ELF-1 (cell line): Measurements from ENCODE around the gene AHNAK2.

Experiments
- DNase-seq: peaks from one replicate; pipeline ENCODE4 v3.0.0-alpha.2; 2016; ENCODE audit warnings: low read depth, low spot score

The AHNAK2 gene

DNA sequence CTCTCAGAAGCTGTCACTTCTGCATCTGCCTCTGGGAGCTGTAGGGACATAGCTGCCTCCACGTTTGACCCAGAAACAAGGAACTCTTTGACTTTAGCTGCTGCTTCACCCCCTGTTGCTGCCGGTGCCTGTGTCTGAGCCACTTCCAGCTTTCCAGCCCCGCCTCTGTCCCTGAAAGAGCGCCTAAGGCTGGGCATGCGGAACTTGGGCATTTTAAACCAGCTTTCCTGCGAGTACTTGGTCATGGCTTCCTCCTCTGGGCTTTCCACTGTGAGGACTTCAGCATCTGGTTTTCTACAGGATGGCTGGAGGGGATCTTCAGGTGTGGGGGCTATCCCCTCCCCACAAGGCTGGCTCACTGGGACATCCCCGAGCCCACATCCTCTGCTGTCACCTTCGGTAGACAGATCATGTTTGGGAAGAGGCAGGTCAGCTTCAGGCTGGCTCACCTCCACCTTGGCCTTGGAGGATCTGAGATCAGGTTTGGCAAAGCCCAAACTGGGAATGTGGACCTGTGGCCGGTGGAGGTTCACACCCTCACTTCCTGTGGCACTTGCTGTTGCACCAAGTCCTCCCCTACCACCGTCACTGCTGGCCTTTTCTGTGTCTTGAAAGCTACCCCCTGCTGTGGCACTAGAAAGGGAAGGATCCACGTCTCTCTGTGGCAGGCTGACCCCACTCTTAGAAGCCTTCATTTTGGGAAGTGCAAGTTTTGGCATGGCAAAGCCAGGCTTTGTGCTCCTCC is 38.3 kb downstream of the AHNAK2 start:
- no peak for DNase-seq

- no peak for DNase-seq
Measured at GRCh38 chr14:104938960-104939359, 39.2 kb downstream of the AHNAK2 start.

DNA sequence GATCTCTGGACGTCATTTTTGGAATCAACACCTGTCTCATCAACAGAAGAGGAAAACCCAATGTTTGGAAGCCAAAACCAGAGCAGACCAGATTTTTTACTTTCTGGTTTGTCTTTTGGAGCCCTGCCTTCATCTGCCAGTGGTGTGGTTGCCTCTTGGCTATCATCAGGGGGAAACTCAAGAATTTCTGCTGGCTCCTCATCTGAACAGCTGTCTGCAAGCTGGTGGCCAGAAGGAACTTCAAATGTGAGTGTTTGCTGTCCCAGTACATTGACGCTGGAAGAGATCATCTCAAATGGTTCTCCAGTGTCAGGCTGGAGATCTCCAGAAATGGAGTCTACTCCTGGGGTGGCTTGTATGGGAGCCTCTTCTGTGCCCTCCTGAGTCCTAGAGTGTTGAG is 39.7 kb downstream of the AHNAK2 start:
- no peak for DNase-seq

DNA sequence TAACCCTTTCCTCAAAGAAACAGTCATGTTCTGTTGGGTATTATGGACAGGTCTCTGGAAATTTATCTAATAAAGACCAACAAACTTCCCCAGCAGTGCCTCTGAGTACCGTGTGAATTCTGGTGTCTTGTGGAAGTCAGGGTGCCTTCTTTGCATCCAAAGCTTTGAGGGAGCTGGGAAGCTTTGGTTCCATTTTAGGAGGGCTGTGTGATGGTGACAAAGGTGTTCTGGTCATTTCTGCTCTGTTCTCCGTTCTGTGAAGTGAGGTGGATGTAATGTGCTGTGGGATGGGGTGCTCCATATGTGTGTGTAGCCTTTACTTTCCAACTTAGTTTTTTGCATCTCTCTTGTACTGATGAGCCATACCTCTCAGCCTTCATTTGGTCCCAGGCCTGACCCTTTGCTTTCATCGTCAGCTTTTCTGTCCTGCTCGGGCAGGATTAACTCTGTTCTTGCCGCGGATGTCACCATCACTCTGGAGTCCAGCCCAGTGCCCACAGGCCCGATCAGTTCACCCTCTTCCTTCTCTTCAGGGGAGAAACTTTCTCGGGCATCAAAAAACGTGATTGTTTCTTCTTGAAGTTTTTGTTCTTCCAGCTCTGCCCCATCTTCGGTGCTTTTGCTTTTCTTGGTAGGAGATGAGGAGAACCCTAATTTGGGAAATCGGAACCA is 40.3 kb downstream of the AHNAK2 start:
- no peak for DNase-seq

DNA sequence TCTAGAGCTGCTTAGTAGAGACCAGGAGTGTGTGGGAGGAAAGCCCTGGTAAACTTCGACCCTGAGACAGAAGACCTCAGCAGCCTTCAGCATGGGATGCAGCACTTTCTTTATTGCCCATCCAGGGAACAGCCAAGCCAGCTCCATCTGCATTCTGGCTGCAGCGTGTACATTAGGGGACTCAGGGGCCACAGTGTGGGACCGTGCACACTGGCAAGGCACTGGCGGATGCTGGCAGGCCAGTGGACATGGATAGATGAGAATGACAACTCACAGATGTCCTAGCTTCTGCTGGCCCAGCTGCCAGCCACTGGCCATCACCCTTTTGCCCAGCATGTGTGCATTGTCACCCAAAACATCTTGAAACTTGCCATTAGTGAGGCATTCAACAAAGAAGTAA is 41.0 kb downstream of the AHNAK2 start:
- DNase-seq = no peak

- no peak for DNase-seq
Measured at GRCh38 chr14:104936361-104937155, 41.6 kb downstream of the AHNAK2 start.

- no peak for DNase-seq
Measured at GRCh38 chr14:104935955-104936354, 42.2 kb downstream of the AHNAK2 start.

GRCh38 chr14:104935026-104935650 is 43.0 kb downstream of the AHNAK2 start:
- no peak for DNase-seq

DNA sequence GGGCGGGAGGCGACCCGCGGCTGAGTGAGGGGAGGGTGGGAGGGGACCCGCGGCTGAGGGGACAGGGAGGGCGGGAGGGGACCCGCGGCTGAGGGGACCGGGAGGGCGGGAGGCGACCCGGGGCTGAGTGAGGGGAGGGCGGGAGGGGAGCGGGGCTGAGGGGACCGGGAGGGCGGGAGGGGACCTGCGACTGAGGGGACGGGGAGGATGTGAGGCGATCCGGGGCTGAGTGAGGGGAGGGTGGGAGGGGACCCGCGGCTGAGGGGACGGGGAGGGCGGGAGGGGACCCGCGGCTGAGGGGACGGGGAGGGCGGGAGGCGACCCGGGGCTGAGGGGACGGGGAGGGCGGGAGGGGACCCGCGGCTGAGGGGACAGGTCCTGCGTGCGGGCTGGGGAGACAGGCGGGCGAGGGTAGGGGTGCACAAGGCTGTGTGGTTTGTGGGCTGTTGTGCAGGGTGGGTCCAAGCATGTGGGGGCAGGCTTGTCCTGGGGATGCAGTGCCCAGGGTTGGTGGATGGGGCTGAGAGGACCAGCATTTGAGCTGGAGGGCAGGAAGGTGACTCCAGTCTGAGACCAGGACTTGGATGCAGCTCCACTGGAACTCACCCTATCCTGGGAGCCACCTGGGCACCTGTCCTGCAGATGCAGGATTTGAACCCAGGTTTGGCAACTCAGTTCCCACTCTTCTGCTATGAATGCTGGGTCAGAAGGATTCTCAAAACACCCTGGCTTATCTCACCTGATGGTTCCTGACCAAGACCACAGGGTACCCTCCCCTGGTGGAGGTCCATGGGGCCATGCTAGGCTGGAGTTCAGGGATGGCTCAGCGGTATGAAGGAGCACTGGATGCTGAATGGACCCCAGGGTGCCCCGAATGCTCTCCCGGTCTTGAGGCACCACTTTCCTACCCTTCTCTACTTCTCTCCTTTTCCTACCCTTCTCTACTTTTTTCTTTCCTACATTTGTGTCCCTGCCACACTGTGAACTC is 44.1 kb downstream of the AHNAK2 start:
- no peak for DNase-seq

DNA sequence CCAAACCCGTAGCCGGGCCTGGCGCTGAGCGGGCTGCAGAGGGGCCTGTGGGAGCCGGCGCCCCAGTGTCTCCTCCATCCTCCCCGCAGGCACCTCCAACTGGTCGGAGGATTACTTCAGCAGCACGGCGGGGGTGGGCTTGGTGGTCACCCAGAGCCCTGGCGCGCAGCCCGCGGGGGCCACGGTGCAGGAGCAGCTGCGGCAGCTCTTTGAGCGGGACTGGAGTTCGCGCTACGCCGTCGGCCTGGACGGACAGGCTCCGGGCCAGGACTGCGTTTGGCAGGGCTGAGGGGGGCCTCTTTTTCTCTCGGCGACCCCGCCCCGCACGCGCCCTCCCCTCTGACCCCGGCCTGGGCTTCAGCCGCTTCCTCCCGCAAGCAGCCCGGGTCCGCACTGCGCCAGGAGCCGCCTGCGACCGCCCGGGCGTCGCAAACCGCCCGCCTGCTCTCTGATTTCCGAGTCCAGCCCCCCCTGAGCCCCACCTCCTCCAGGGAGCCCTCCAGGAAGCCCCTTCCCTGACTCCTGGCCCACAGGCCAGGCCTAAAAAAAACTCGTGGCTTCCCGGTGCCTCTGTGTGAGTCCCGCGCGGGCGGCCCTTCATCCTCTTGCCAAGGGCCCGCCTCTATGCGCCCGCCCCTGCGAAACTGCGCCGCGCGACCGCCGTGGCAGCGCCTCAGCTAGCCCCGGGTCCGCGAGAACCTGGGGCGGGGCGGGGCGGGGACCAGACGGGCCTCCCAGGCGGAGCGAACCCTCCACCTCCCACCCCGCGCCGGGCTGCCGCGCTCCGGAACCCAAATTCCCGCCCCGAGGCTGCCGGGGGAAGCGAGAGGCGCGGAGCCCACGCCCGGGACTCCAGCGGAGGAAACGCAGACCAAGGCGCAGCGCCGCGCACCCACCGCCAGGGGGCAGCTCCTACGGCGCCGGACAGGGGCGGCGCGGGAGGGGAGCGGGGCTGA is 45.2 kb downstream of the AHNAK2 start:
- peak; percentile 71 for DNase-seq

- DNase-seq = peak; percentile 25
Measured at GRCh38 chr14:104931771-104932675, 46.2 kb downstream of the AHNAK2 start.

GRCh38 chr14:104931304-104931770 is 46.8 kb downstream of the AHNAK2 start:
- no peak for DNase-seq

GRCh38 chr14:104930526-104931303 is 47.5 kb downstream of the AHNAK2 start:
- no peak for DNase-seq

DNA sequence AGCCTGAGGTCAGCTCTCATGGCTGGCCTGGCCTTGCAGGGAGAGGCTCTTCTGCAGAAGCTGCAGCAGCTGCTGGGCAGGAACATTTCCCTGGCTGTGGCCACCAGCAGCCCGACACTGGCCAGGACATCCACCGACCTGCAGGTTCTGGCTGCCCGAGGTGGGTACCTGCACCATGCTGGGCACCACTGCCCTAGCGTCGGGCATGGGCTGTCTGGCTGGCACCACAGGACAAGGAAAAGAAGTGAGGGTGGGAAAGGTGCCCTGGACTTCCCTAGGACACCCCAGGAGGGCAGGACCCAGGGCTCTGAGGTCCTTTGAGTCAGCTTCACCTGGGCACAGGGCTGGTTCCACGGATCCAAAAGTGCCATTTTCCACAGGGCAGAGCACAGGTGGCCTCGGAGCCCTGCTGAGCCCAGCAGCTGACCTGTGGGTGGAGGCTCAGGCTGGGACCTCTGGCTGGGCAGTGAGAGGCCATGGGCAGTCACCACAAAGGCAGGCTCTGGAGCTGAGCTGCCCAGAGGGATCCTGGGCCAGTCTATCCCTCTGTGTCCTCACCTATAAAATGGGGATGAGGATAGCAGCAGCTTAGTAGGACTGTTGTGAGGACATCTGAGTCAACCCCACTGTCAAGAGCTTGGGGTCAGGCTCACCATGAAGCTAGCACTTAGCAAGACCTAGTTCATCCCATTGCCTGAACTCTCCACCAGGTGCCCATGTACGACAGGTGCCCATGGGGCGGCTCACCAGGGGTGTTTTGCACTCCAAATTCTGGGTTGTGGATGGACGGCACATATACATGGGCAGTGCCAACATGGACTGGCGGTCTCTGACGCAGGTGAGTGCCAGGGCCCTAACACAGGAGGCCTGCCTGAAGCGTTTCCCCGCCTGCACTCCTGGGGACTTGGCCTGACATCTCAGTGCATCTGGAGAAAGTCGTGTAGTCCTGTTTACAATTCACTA is 48.6 kb downstream of the AHNAK2 start:
- no peak for DNase-seq

- no peak for DNase-seq
Measured at GRCh38 chr14:104928391-104929133, 49.6 kb downstream of the AHNAK2 start.

- no peak for DNase-seq
Measured at GRCh38 chr14:104927901-104928300, 50.3 kb downstream of the AHNAK2 start.
